ENCODE data around the gene MAP2K7.
A peak's percentile ranks its signal among the peaks of the same experiment; 100 is the strongest.

- TF ChIP-seq, protein P1, sequence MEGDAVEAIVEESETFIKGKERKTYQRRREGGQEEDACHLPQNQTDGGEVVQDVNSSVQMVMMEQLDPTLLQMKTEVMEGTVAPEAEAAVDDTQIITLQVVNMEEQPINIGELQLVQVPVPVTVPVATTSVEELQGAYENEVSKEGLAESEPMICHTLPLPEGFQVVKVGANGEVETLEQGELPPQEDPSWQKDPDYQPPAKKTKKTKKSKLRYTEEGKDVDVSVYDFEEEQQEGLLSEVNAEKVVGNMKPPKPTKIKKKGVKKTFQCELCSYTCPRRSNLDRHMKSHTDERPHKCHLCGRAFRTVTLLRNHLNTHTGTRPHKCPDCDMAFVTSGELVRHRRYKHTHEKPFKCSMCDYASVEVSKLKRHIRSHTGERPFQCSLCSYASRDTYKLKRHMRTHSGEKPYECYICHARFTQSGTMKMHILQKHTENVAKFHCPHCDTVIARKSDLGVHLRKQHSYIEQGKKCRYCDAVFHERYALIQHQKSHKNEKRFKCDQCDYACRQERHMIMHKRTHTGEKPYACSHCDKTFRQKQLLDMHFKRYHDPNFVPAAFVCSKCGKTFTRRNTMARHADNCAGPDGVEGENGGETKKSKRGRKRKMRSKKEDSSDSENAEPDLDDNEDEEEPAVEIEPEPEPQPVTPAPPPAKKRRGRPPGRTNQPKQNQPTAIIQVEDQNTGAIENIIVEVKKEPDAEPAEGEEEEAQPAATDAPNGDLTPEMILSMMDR (IDR thresholded peaks at IDR 0.05): peak; percentile 71
- TF ChIP-seq IRF2 (CRISPR knock-in tag; IDR thresholded peaks at IDR 0.05; ENCODE audit: borderline replicate concordance, low read depth) (no peak), EMX1 (CRISPR knock-in tag; IDR thresholded peaks at IDR 0.05) (no peak), ZBTB21 (CRISPR knock-in tag; IDR thresholded peaks at IDR 0.05; ENCODE audit: borderline replicate concordance) (no peak)
Measured at GRCh38 chr19:7928741-7929701, 25.3 kb downstream of the MAP2K7 start.
